NCI-H510A treated with DMSO at 0.1 percent for 48 hours (cell line): ENCODE results near the gene CDH26.

Source experiments
- DNase-seq: peaks from one replicate; lab custom pipeline; 2025; lab: John Stamatoyannopoulos, UW

CDH26 gene

DNA sequence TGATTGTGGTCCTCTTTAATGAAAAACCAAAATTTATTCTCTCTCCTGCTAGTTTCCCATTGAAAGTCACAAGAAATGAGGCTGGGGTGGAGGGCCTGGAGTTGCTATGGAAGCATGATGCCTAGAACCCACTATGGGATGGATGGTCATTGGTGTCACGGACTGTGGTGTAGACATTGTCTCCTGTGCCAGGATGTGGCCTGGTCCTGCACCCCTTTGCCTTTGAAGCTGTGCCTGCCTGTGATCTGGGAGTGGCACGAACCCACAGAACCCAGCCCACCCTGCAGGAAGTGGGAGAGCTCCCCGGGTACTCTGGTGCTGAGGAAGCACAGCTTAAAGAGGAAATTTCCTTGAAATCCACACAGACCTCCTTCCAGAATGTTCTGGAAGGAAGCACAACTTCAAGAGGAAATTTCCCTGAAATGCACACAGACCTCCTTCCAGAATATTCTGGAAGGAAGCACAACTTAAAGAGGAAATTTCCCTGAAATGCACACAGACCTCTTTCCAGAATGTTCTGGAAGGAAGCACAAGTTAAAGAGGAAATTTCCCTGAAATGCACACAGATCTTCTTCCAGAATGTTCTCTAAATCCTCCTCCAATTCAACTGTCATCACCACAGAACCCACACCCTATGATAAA is 105.6 kb downstream of the CDH26 start:
- no peak for DNase-seq
